ENCODE data around the gene GALR1.

The GALR1 gene

GRCh38 chr18:77206676-77207374 is 42.8 kb upstream of the GALR1 start:
- no peak overlapping the region for H3K4me3 ChIP-seq (ENCODE audit: low read depth, low read length)
- DNase-seq (ENCODE audit: low read depth): no peak
- no peak for TF ChIP-seq CTCF (IDR thresholded peaks at IDR 0.05; ENCODE audit: control insufficient read depth, extremely low read depth, insufficient read depth)

- H3K4me3 ChIP-seq (ENCODE audit: low read depth, low read length): no peak overlapping the region
- DNase-seq (ENCODE audit: low read depth): no peak
- TF ChIP-seq CTCF (IDR thresholded peaks at IDR 0.05; ENCODE audit: control insufficient read depth, extremely low read depth, insufficient read depth): peak; percentile 42
Observed at GRCh38 chr18:77207540-77207939, 42.1 kb upstream of the GALR1 start.

GRCh38 chr18:77208964-77209363 is 40.7 kb upstream of the GALR1 start:
- no peak for DNase-seq (ENCODE audit: low read depth)

GRCh38 chr18:77209587-77209986 is 40.1 kb upstream of the GALR1 start:
- no peak for DNase-seq (ENCODE audit: low read depth)
- H3K4me3 ChIP-seq (ENCODE audit: low read depth, low read length): no peak overlapping the region
- TF ChIP-seq CTCF (IDR thresholded peaks at IDR 0.05; ENCODE audit: control insufficient read depth, extremely low read depth, insufficient read depth): no peak

More at GRCh38 chr18:77208964-77209363, 40.7 kb upstream of the GALR1 start:
- H3K4me3 ChIP-seq (ENCODE audit: low read depth, low read length): no peak overlapping the region
- no peak for TF ChIP-seq CTCF (IDR thresholded peaks at IDR 0.05; ENCODE audit: control insufficient read depth, extremely low read depth, insufficient read depth)

- no peak overlapping the region for H3K4me3 ChIP-seq (ENCODE audit: low read depth, low read length)
- no peak for TF ChIP-seq CTCF (IDR thresholded peaks at IDR 0.05; ENCODE audit: control insufficient read depth, extremely low read depth, insufficient read depth)
- DNase-seq (ENCODE audit: low read depth): no peak
Observed at GRCh38 chr18:77210249-77210648, 39.4 kb upstream of the GALR1 start.

- TF ChIP-seq CTCF (IDR thresholded peaks at IDR 0.05; ENCODE audit: control insufficient read depth, extremely low read depth, insufficient read depth): no peak
- DNase-seq (ENCODE audit: low read depth): no peak
- H3K4me3 ChIP-seq (ENCODE audit: low read depth, low read length): no peak overlapping the region
Observed at GRCh38 chr18:77218642-77219041, 31.0 kb upstream of the GALR1 start.

- no peak for DNase-seq (ENCODE audit: low read depth)
- no peak overlapping the region for H3K4me3 ChIP-seq (ENCODE audit: low read depth, low read length)
- TF ChIP-seq CTCF (IDR thresholded peaks at IDR 0.05; ENCODE audit: control insufficient read depth, extremely low read depth, insufficient read depth): no peak
Observed at GRCh38 chr18:77220726-77221125, 28.9 kb upstream of the GALR1 start.
